Activated CD4-positive, alpha-beta T cell treated with anti-CD3 and anti-CD28 coated beads, Interleukin-2, Interleukin-6, amounts not matched to agents 100 ng/mL and 50 ng/mL, durations not matched to agents 16 hours and 8 hours (primary cell): ENCODE measurements around the gene PLA2G6.
A peak's percentile ranks its signal among the peaks of the same experiment; 100 is the strongest.
"Not testable (repeated sequence)": the region's sequence is repeated elsewhere in the genome, so short reads cannot be mapped to it uniquely, and the experiment has no call there.

ENCODE experiments used
- DNase-seq: peaks from one replicate; pipeline ENCODE4 v3.0.0-alpha.2; 2020

The PLA2G6 gene

GRCh38 chr22:38129856-38130255, 51.8 kb downstream of the PLA2G6 start:
- DNase-seq, result no peak

- no peak for DNase-seq
Observed at GRCh38 chr22:38129021-38129420, 52.6 kb downstream of the PLA2G6 start.

- DNase-seq, result no peak
Observed at GRCh38 chr22:38127869-38128268, 53.8 kb downstream of the PLA2G6 start.

- no peak for DNase-seq
Observed at GRCh38 chr22:38126928-38127668, 54.5 kb downstream of the PLA2G6 start.

- DNase-seq, result no peak
Observed at GRCh38 chr22:38125751-38126201, 55.9 kb downstream of the PLA2G6 start.

- DNase-seq, result no peak
Observed at GRCh38 chr22:38125038-38125610, 56.5 kb downstream of the PLA2G6 start.

- DNase-seq, result peak; percentile 9
Observed at GRCh38 chr22:38124236-38124974, 57.2 kb downstream of the PLA2G6 start.

GRCh38 chr22:38122616-38123015, 59.0 kb downstream of the PLA2G6 start:
- no peak for DNase-seq

- DNase-seq, result no peak
Observed at GRCh38 chr22:38120359-38121110, 61.1 kb downstream of the PLA2G6 start.

GRCh38 chr22:38118747-38119146, 62.9 kb downstream of the PLA2G6 start:
- not testable (repeated sequence) for DNase-seq

- DNase-seq, result no peak
Observed at GRCh38 chr22:38118182-38118581, 63.4 kb downstream of the PLA2G6 start.

GRCh38 chr22:38117556-38117955, 64.1 kb downstream of the PLA2G6 start:
- DNase-seq, result not testable (repeated sequence)

- DNase-seq, result no peak
Observed at GRCh38 chr22:38115423-38116205, 66.0 kb downstream of the PLA2G6 start.

- DNase-seq, result peak; percentile 87
Observed at GRCh38 chr22:38114484-38115398, 66.9 kb downstream of the PLA2G6 start.

GRCh38 chr22:38112381-38112780, 69.2 kb downstream of the PLA2G6 start:
- no peak for DNase-seq

- no peak for DNase-seq
Observed at GRCh38 chr22:38111925-38112355, 69.7 kb downstream of the PLA2G6 start.

GRCh38 chr22:38110863-38111852, 70.5 kb downstream of the PLA2G6 start:
- no peak for DNase-seq

GRCh38 chr22:38110008-38110862, 71.4 kb downstream of the PLA2G6 start, which contains the start of gene BAIAP2L2:
TSS of gene BAIAP2L2 (minus strand) at chr22:38110684. CDS start at chr22:38110525, 159 bp downstream.
- DNase-seq, result no peak
